Prostate gland (tissue), 2 donors: ENCODE measurements around the gene PALM.

ENCODE experiments used
- CTCF ChIP-seq, 4 experiments: fragments of 200-600 bp in 2 of 4; fragments of 450-650 bp in 2 of 4; sonication (generic) in 2 of 4; IDR thresholded peaks; 1 replicate in 3 of 4; 2 replicates in 1 of 4; pipeline ENCODE4 v1.5.1; 2016 to 2019; ENCODE audit warnings: antibody characterized with exemption in 4 of 4, mild to moderate bottlenecking in 2 of 4, moderate library complexity in 2 of 4
- POLR2A ChIP-seq: fragments of 450-650 bp; IDR thresholded peaks from one replicate; pipeline ENCODE4 v1.6.1; 2016; ENCODE audit warnings: antibody characterized with exemption, mild to moderate bottlenecking
- POLR2AphosphoS5 ChIP-seq: sonication (generic); formaldehyde crosslinking; IDR thresholded peaks from one replicate; pipeline ENCODE4 v1.6.1; 2017; ENCODE audit warnings: antibody characterized with exemption

GRCh38 chr19:663682-664117, 45.0 kb upstream of the PALM start:
- TF ChIP-seq CTCF (IDR thresholded peaks at IDR 0.05), result peak in 1 of 4 experiments; percentile 9
- no peak for TF ChIP-seq POLR2A
- no peak for TF ChIP-seq POLR2AphosphoS5
